Activated naive CD4-positive, alpha-beta T cell treated with anti-CD3 and anti-CD28 coated beads, Interleukin-2, amount 50 U/mL, for 72 hours (primary cell): ENCODE measurements around the gene CACNA1B. TPM values are rescaled to one million over a fixed set of nuclear protein-coding genes. Genes with fewer than 3 reads are reported as not detected.

Source experiments
- ATAC-seq, 2 donors: fragments of 150-1000 bp; cut with Tn5 transposase; 2 replicates each; pipeline ENCODE4 v1.10.0; 2021; ENCODE audit warnings: mild to moderate bottlenecking in 2 of 2, moderate library complexity in 2 of 2
- DNase-seq, 2 donors: peaks; one replicate each; pipeline ENCODE4 v3.0.0; 2021 to 2022; ENCODE audit warnings: low spot score in 2 of 2
- H3K27ac Mint-ChIP-seq, 2 donors: one replicate each; pipeline ENCODE4 v1.8.0; 2022; ENCODE audit warnings: mild to moderate bottlenecking in 2 of 2, mixed read lengths in 2 of 2
- H3K36me3 Mint-ChIP-seq, 2 donors: one replicate each; pipeline ENCODE4 v1.8.0; 2022; ENCODE audit warnings: mixed read lengths in 2 of 2
- H3K9me3 Mint-ChIP-seq, 2 donors: one replicate each; pipeline ENCODE4 v1.8.0; 2022; ENCODE audit warnings: mixed read lengths in 2 of 2
- total RNA-seq, 2 donors: library from RNA; stranded (reverse); gene quantifications; one replicate each; pipeline ENCODE4 v1.2.3, GENCODE V29; 2022

CACNA1B gene
- total RNA-seq, 2 donors from 2014 or later = 0.04 to 0.07 TPM

- no peak for ATAC-seq
- Mint-ChIP-seq H3K9me3 (no peaks in the 10 kb centered on the region), H3K36me3 (no peaks in the 10 kb centered on the region), H3K27ac (no peak overlapping the region)
- DNase-seq = no peak
Measured at GRCh38 chr9:138020120-138020794, 142.7 kb downstream of the CACNA1B start.

- DNase-seq (no peak), ATAC-seq (no peak)
- H3K27ac Mint-ChIP-seq = no peak overlapping the region
- H3K9me3 Mint-ChIP-seq = no peaks in the 10 kb centered on the region
- no peaks in the 10 kb centered on the region for H3K36me3 Mint-ChIP-seq
Measured at GRCh38 chr9:138020795-138021182, 143.2 kb downstream of the CACNA1B start.

GRCh38 chr9:138021251-138022056 is 143.9 kb downstream of the CACNA1B start:
- Mint-ChIP-seq H3K9me3 (no peaks in the 10 kb centered on the region), H3K36me3 (no peaks in the 10 kb centered on the region), H3K27ac (no peak overlapping the region)
- ATAC-seq (no peak), DNase-seq (no peak)

DNA sequence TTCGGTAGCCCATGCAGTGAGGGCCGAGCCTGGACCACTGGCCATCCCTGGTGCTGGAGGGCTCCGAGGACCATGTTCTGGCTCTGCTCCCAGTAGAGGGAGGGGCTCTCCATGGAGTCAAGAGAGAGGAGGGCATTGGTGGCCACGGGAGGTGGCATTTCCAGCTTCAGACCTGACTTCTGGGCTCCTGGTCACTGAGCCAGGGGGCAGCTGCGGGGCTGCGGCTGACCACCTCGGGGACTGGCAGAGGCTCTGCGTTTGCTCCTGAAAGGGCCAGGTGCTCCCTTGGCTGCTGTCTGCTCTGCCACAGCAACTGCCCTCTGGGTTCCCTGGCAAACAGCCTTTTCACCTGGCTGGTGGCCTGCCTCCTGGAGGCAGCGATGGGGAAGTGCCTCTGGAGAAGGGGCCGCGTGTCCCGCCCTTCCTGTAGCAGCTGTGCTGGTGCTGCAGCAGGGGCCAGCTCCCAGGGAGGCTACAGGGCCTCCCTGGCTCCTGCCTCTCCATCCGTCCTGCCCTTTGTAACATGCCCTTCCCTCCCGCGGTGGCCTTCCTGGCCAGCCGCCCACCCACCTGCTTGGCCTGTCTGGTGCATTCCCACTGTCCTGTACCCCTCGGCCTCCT is 144.6 kb downstream of the CACNA1B start:
- ATAC-seq = peak; percentile 31 to 67
- H3K36me3 Mint-ChIP-seq = no peaks in the 10 kb centered on the region
- peak in 1 of 2 donors; percentile 27 for DNase-seq
- no peaks in the 10 kb centered on the region for H3K9me3 Mint-ChIP-seq
- H3K27ac Mint-ChIP-seq = no peak overlapping the region

- DNase-seq = no peak
- Mint-ChIP-seq H3K36me3 (no peaks in the 10 kb centered on the region), H3K27ac (no peak overlapping the region), H3K9me3 (no peaks in the 10 kb centered on the region)
- ATAC-seq = peak in 1 of 2 donors; percentile 16
Measured at GRCh38 chr9:138022756-138023393, 145.3 kb downstream of the CACNA1B start.

- H3K36me3 Mint-ChIP-seq = no peaks in the 10 kb centered on the region
- DNase-seq (no peak), ATAC-seq (peak in 1 of 2 donors; percentile 44)
- H3K9me3 Mint-ChIP-seq = no peaks in the 10 kb centered on the region
- H3K27ac Mint-ChIP-seq = no peak overlapping the region
Measured at GRCh38 chr9:138023394-138024124, 146.0 kb downstream of the CACNA1B start.

DNA sequence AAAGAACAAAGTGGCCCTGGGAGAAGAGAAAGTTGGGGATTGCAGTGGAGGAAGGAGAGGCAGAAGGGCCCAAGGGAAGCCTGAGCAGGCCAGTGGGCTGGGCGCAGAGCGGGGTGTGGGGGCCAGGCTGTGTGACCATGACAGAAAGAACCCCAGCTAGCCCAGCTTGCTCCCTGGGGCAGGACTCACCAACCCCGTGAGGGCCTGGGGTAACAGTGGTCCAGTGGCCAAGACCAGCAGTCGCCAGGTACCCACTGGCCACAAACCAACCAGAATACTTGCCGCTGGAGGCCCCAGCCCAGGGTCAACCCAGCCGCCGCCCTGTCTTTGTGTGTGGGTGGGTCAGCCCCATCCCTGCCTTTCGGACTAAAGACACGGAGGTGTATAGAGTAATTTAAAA is 146.5 kb downstream of the CACNA1B start:
- no peak for ATAC-seq
- DNase-seq = no peak
- Mint-ChIP-seq H3K36me3 (no peaks in the 10 kb centered on the region), H3K9me3 (no peaks in the 10 kb centered on the region), H3K27ac (no peak overlapping the region)

GRCh38 chr9:138024831-138025291 is 147.3 kb downstream of the CACNA1B start:
- Mint-ChIP-seq H3K9me3 (no peaks in the 10 kb centered on the region), H3K27ac (no peak overlapping the region), H3K36me3 (no peaks in the 10 kb centered on the region)
- DNase-seq = no peak
- no peak for ATAC-seq

DNA sequence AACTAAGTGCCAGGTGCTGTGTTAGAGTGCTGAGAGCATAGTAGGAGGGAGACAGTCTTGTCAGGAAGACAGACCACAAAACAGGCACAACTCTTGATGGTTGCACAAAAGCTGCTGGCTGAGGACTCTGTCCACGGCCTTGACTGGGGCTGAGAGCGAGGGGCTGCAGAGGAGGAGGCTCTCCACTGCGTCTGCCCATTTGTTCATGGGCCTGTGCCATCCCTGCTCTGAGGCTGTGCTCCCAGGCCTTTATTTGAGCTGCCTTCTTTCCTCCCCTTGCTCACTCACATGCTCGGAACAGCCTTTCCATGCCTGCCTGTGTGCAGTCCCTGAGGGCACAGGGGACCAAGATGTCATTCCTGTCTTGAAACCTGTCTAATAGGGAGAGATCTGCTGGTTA is 147.8 kb downstream of the CACNA1B start:
- Mint-ChIP-seq H3K9me3 (no peaks in the 10 kb centered on the region), H3K27ac (no peak overlapping the region), H3K36me3 (no peaks in the 10 kb centered on the region)
- DNase-seq (peak in 1 of 2 donors; percentile 34), ATAC-seq (no peak)

DNA sequence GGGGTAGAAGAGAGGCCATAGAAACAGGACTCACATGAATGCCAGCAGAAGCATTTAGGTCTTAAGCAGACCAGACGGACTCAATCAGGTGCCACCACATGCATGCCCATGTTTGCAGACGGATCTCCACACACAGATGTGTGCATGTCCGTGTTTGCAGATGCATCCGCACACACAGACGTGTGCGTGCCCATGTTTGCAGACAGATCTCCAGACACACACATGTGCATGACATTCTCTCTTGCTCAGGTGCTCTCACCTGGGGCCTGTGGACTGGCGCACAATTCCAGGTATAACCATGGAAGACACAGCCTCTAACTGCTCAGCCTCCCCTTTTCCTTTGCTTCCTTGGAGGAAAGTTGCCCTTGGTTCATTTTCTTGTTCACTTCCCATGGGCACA is 148.3 kb downstream of the CACNA1B start:
- Mint-ChIP-seq H3K27ac (no peak overlapping the region), H3K9me3 (no peaks in the 10 kb centered on the region), H3K36me3 (no peaks in the 10 kb centered on the region)
- DNase-seq (no peak), ATAC-seq (no peak)

- no peak for ATAC-seq
- peak in 1 of 2 donors; percentile 18 for DNase-seq
- H3K9me3 Mint-ChIP-seq = peaks cover 3 to 11% of the 10 kb centered on the region in 2 donors
- no peak overlapping the region for H3K27ac Mint-ChIP-seq
- peaks cover 1 to 9% of the 10 kb centered on the region in 2 donors for H3K36me3 Mint-ChIP-seq
Measured at GRCh38 chr9:138028596-138028995, 151.0 kb downstream of the CACNA1B start.

- peaks cover 4 to 11% of the 10 kb centered on the region in 2 donors for H3K9me3 Mint-ChIP-seq
- ATAC-seq (no peak), DNase-seq (no peak)
- peaks cover 5 to 9% of the 10 kb centered on the region in 2 donors for H3K36me3 Mint-ChIP-seq
- no peak overlapping the region for H3K27ac Mint-ChIP-seq
Measured at GRCh38 chr9:138031186-138031585, 153.6 kb downstream of the CACNA1B start.

GRCh38 chr9:138033950-138034349 is 156.4 kb downstream of the CACNA1B start:
- DNase-seq (peak in 1 of 2 donors; percentile 20), ATAC-seq (no peak)
- H3K27ac Mint-ChIP-seq = no peak overlapping the region
- peaks cover 4 to 11% of the 10 kb centered on the region in 2 donors for H3K9me3 Mint-ChIP-seq
- peaks cover 5 to 9% of the 10 kb centered on the region in 2 donors for H3K36me3 Mint-ChIP-seq

- Mint-ChIP-seq H3K9me3 (peaks cover 4 to 11% of the 10 kb centered on the region in 2 donors), H3K27ac (no peak overlapping the region), H3K36me3 (peaks cover 5 to 9% of the 10 kb centered on the region in 2 donors)
- ATAC-seq (no peak), DNase-seq (no peak)
Measured at GRCh38 chr9:138037140-138037539, 159.6 kb downstream of the CACNA1B start.

GRCh38 chr9:138038244-138038671 is 160.7 kb downstream of the CACNA1B start:
- Mint-ChIP-seq H3K9me3 (peaks cover 3 to 4% of the 10 kb centered on the region in 2 donors), H3K27ac (no peak overlapping the region), H3K36me3 (peaks cover 0 to 5% of the 10 kb centered on the region in 2 donors)
- no peak for DNase-seq
- ATAC-seq = no peak
